K562 (cell line): ENCODE data around the gene LPAR3. TPM values are rescaled to one million over a fixed set of nuclear protein-coding genes. Genes with fewer than 3 reads are reported as not detected.

Source experiments
- ATAC-seq: fragments of 200-7000 bp; cut with Tn5 transposase; 3 replicates; pipeline ENCODE4 v1.9.1; 2020; ENCODE audit warnings: moderate library complexity
- BruUV-seq: library from RNA; stranded (reverse); fragments of 400-500 nt; replicated peaks from 2 replicates; lab custom pipeline; 2021; lab: Mats Ljungman, UMichigan
- CTCF ChIA-PET: fragments of 300-600 bp; formaldehyde crosslinking; extraction: SDS; loops from one replicate; lab custom pipeline; 2021; ENCODE audit warnings: low intra/inter-chr PET ratio; lab: Yijun Ruan, JAX
- POLR2A ChIA-PET: fragments of 300-600, 350-650 bp; sonication (Branson Sonifier 250); formaldehyde crosslinking; extraction: SDS; loops from one replicate; lab custom pipeline; 2021; ENCODE audit warnings: antibody characterized with exemption, inconsistent platforms; lab: Yijun Ruan, JAX
- DNase-seq, 4 experiments: peaks; one replicate each; pipeline versions ENCODE4 v3.0.0 to v3.0.0-alpha.2; 2011 to 2018; ENCODE audit warnings: low spot score in 3 of 4, mixed read lengths in 3 of 4; ENCODE audit errors: extremely low read depth in 1 of 4
- FAIRE-seq: peaks from 2 replicates; lab custom pipeline; 2011; peaks lifted over from hg19 to GRCh38; lab: Jason Lieb, UNC
- H2AFZ ChIP-seq: 2 replicates; pipeline ENCODE4 v1.6.0; 2011; ENCODE audit warnings: low read depth, low read length, control low read depth, inconsistent platforms
- H3K27ac ChIP-seq: fragments of 200-600 bp; 3 replicates; pipeline ENCODE4 v1.8.0; 2011; ENCODE audit warnings: low read depth, mild to moderate bottlenecking, control low read depth, inconsistent platforms, low read length, moderate library complexity, mixed read lengths; ENCODE audit errors: extremely low read depth
- H3K27me3 ChIP-seq, 2 experiments: fragments of 300-600 bp in 1 of 2; 2 replicates in 1 of 2; 3 replicates in 1 of 2; pipeline versions ENCODE4 v1.6.0 to v1.8.0; 2011; ENCODE audit warnings: inconsistent platforms in 2 of 2, low read length in 2 of 2, mild to moderate bottlenecking in 1 of 2, mixed read lengths in 1 of 2, moderate library complexity in 1 of 2; ENCODE audit not compliant: control insufficient read depth in 2 of 2, insufficient read depth in 2 of 2
- H3K36me3 ChIP-seq: fragments of 300-600 bp; 3 replicates; pipeline ENCODE4 v1.8.0; 2011; ENCODE audit warnings: mild to moderate bottlenecking, low read length, inconsistent platforms; ENCODE audit not compliant: control insufficient read depth, insufficient read depth
- H3K4me1 ChIP-seq, 2 experiments: fragments of 200-600 bp in 1 of 2; replicated peaks in 1 of 2; 2 replicates in 1 of 2; 3 replicates in 1 of 2; pipeline versions ENCODE4 v1.5.1 to v1.8.0; 2011; ENCODE audit warnings: inconsistent platforms in 2 of 2, low read length in 2 of 2, mild to moderate bottlenecking in 1 of 2, mixed read lengths in 1 of 2, moderate library complexity in 1 of 2; ENCODE audit not compliant: control insufficient read depth in 2 of 2, insufficient read depth in 2 of 2
- H3K4me2 ChIP-seq: 2 replicates; pipeline ENCODE4 v1.6.1; 2011; ENCODE audit warnings: low read length, control low read depth, inconsistent platforms, mixed read lengths; ENCODE audit not compliant: insufficient read depth
- H3K4me3 ChIP-seq: fragments of 200-600 bp; sonication (generic), shearing (Covaris generic); 2 replicates; pipeline ENCODE4 v1.5.1; 2016; ENCODE audit warnings: control low read depth, inconsistent platforms
- H3K79me2 ChIP-seq: fragments of 200-600 bp; 3 replicates; pipeline ENCODE4 v1.8.0; 2011; ENCODE audit warnings: low read length, inconsistent platforms; ENCODE audit not compliant: control insufficient read depth, insufficient read depth
- H3K9ac ChIP-seq, 2 experiments: 2 replicates each; pipeline versions ENCODE4 v1.6.0 to v1.6.1; 2011; ENCODE audit warnings: low read depth in 2 of 2, low read length in 2 of 2, control low read depth in 1 of 2, inconsistent platforms in 1 of 2, mild to moderate bottlenecking in 1 of 2, mixed read lengths in 1 of 2; ENCODE audit not compliant: insufficient read depth in 1 of 2
- H3K9me1 ChIP-seq: one replicate; pipeline ENCODE4 v1.6.0; 2011; ENCODE audit warnings: inconsistent platforms, mild to moderate bottlenecking, low read length, moderate library complexity; ENCODE audit not compliant: control insufficient read depth, insufficient read depth
- H3K9me3 ChIP-seq: replicated peaks from 2 replicates; pipeline ENCODE4 v1.5.1; 2011; ENCODE audit warnings: low read depth, low read length, inconsistent platforms; ENCODE audit not compliant: control insufficient read depth, insufficient read depth
- H4K20me1 ChIP-seq: replicated peaks from 2 replicates; pipeline ENCODE4 v1.6.1; 2011; ENCODE audit warnings: low read length, inconsistent platforms, mixed read lengths; ENCODE audit not compliant: control insufficient read depth, insufficient read depth
- CTCFL ChIP-seq: IDR thresholded peaks from 2 replicates; pipeline ENCODE4 v1.6.1; 2011; ENCODE audit warnings: borderline replicate concordance, low read depth, mild to moderate bottlenecking, moderate library complexity, low read length; ENCODE audit not compliant: insufficient read depth, poor library complexity, severe bottlenecking
- TBP ChIP-seq: optimal IDR thresholded peaks from 2 replicates; pipeline ENCODE3; 2011; ENCODE audit warnings: low read depth, low read length, improper control_type of control experiment
- UBTF ChIP-seq, 2 experiments: IDR thresholded peaks; 2 replicates each; pipeline ENCODE4 v1.6.1; 2012; ENCODE audit warnings: improper control_type of control experiment in 2 of 2, low read depth in 2 of 2, low read length in 2 of 2, borderline replicate concordance in 1 of 2
- WGBS: fragments of 100-300 bp; shearing (Covaris generic); methylation state at CpG from one replicate; pipeline ENCODE4 v1.1.6; 2016; ENCODE audit warnings: low coverage, mixed read lengths; ENCODE audit not compliant: insufficient coverage; ENCODE audit errors: missing lambda C conversion rate; 5-methylcytosine and 5-hydroxymethylcytosine counted together
- in situ Hi-C: fragments of 300-500 bp; cut with MboI; formaldehyde crosslinking; loops from 4 replicates; pipeline ENCODE4 v1.15.0; 2018; ENCODE audit warnings: inconsistent platforms, mixed read lengths
- intact Hi-C: fragments of 100-400 bp; cut with micrococcal nuclease; formaldehyde crosslinking; loops from 2 replicates; pipeline ENCODE4 v1.14.2; 2022
- polyA plus RNA-seq, 8 experiments: library from polyadenylated mRNA; depleted of rRNA in 4 of 8; stranded (reverse) in 5 of 8; unstranded in 3 of 8; fragments of >200 nt; fragmentation: Nextera tagmentation in 2 of 8; fragmentation: Illumina TruSeq in 1 of 8; extraction: Ambion mirVana in 2 of 8; extraction: Trizol in 1 of 8; gene quantifications; 2 replicates each; pipeline versions ENCODE4 v1.2.1 to v1.2.3, GENCODE V29; 2011 to 2014; ENCODE audit warnings: inconsistent platforms in 1 of 8, missing spikeins in 1 of 8
- total RNA-seq, 7 experiments: library from RNA; depleted of rRNA in 6 of 7; stranded (reverse); fragments of >200 nt in 6 of 7; fragmentation: Illumina TruSeq in 2 of 7; extraction: Trizol in 2 of 7; gene quantifications; 2 replicates each; pipeline versions ENCODE4 v1.2.1 to v1.2.3, GENCODE V29; 2011 to 2021; ENCODE audit warnings: low replicate concordance in 1 of 7
- TF ChIP-seq, protein P1 (sequence below): fragments of 250-450 bp; sonication (Bioruptor Pico); IDR thresholded peaks from 2 replicates; pipeline ENCODE4 v1.4.0; 2020; ENCODE audit warnings: borderline replicate concordance
- TF ChIP-seq, protein P2 (sequence below), 3 experiments: IDR thresholded peaks in 2 of 3; conservative IDR thresholded peaks in 1 of 3; 2 replicates each; pipeline ENCODE4 v1.5.1; 2011 to 2012; ENCODE audit warnings: low read length in 3 of 3, mild to moderate bottlenecking in 3 of 3, control low read depth in 2 of 3, improper control_type of control experiment in 1 of 3, inconsistent platforms in 1 of 3, low read depth in 1 of 3, mixed read lengths in 1 of 3, moderate library complexity in 1 of 3; ENCODE audit not compliant: insufficient read depth in 2 of 3

The LPAR3 gene
- total and polyA plus RNA-seq, 9 of the 15 experiments (the other 6 are each of a cell fraction or from before 2014, with no cell fraction given): 0.11 TPM; not detected in 8

GRCh38 chr1:84771895-84772294 lies 121.1 kb downstream of the LPAR3 start:
- ChIA-PET POLR2A (no interaction called here), CTCF (no interaction called here)
- peak; percentile 82 for ATAC-seq
- Histone ChIP-seq H3K27ac (no peak overlapping the region), H2AFZ (no peak overlapping the region), H3K4me1 (no peaks in the 10 kb centered on the region), H3K27me3 (peaks cover 2 to 10% of the 10 kb centered on the region in 2 experiments; a peak in 2 of 5 replicates), H3K79me2 (no peaks in the 10 kb centered on the region), H3K9ac (no peak overlapping the region), H4K20me1 (no peaks in the 10 kb centered on the region), H3K9me3 (no peaks in the 10 kb centered on the region), H3K4me2 (no peak overlapping the region), H3K36me3 (no peaks in the 10 kb centered on the region; the same call in 2 of the 3 replicates), H3K4me3 (no peak overlapping the region), H3K9me1 (no peaks in the 10 kb centered on the region)
- no peak for FAIRE-seq
- in situ Hi-C loops: loop anchor here (25.0 kb wide), 1 partner anchor 635 kb away; the partner anchor contains the start of gene PRKACB
- no TSS peak for BruUV-seq
- intact Hi-C loops: loop anchor here (1.0 to 10.0 kb wide), 5 partner anchors 165 to 840 kb away; no protein-coding TSS in a partner anchor
- TF ChIP-seq, protein P1, sequence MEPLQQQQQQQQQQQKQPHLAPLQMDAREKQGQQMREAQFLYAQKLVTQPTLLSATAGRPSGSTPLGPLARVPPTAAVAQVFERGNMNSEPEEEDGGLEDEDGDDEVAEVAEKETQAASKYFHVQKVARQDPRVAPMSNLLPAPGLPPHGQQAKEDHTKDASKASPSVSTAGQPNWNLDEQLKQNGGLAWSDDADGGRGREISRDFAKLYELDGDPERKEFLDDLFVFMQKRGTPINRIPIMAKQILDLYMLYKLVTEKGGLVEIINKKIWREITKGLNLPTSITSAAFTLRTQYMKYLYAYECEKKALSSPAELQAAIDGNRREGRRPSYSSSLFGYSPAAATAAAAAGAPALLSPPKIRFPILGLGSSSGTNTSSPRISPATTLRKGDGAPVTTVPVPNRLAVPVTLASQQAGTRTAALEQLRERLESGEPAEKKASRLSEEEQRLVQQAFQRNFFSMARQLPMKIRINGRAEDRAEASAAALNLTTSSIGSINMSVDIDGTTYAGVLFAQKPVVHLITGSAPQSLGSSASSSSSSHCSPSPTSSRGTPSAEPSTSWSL (CRISPR knock-in tag): no peak
- TF ChIP-seq TBP: no peak
- TF ChIP-seq CTCFL: peak; percentile 12
- TF ChIP-seq UBTF (IDR thresholded peaks at IDR 0.05; ENCODE audit: borderline replicate concordance in 1 of 2, low read depth in 2 of 2, low read length in 2 of 2): 0 out of 4 replicates have a peak, but pooled peaks of 1 of the 2 experiments have one; percentile 1
- TF ChIP-seq, protein P2, sequence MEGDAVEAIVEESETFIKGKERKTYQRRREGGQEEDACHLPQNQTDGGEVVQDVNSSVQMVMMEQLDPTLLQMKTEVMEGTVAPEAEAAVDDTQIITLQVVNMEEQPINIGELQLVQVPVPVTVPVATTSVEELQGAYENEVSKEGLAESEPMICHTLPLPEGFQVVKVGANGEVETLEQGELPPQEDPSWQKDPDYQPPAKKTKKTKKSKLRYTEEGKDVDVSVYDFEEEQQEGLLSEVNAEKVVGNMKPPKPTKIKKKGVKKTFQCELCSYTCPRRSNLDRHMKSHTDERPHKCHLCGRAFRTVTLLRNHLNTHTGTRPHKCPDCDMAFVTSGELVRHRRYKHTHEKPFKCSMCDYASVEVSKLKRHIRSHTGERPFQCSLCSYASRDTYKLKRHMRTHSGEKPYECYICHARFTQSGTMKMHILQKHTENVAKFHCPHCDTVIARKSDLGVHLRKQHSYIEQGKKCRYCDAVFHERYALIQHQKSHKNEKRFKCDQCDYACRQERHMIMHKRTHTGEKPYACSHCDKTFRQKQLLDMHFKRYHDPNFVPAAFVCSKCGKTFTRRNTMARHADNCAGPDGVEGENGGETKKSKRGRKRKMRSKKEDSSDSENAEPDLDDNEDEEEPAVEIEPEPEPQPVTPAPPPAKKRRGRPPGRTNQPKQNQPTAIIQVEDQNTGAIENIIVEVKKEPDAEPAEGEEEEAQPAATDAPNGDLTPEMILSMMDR (IDR thresholded peaks at IDR 0.05 in 2 of 3, conservative IDR thresholded peaks at IDR 0.05 in 1 of 3; ENCODE audit: insufficient read depth in 2 of 3, low read depth in 1 of 3, low read length in 3 of 3): peak in 2 of 3 experiments; percentile 7 to 22; a peak in 2 of 6 replicates
- DNase-seq: peak in 3 of 4 experiments; percentile 16 to 23 (median 20)
- 3% methylated on average over 2 of the region's 2 CpGs for WGBS
